Lower leg skin (tissue), 3 donors: ENCODE measurements around the gene ADARB2.

Source experiments
- CTCF ChIP-seq, 3 donors: fragments of 450-650 bp; IDR thresholded peaks; one replicate each; pipeline ENCODE4 v1.5.1; 2016; ENCODE audit warnings: antibody characterized with exemption in 3 of 3, mild to moderate bottlenecking in 3 of 3, moderate library complexity in 2 of 3
- POLR2A ChIP-seq, 2 donors: fragments of 450-650 bp; IDR thresholded peaks; one replicate each; pipeline ENCODE4 v1.6.1; 2016 to 2017; ENCODE audit warnings: antibody characterized with exemption in 2 of 2, mild to moderate bottlenecking in 1 of 2, moderate library complexity in 1 of 2

DNA sequence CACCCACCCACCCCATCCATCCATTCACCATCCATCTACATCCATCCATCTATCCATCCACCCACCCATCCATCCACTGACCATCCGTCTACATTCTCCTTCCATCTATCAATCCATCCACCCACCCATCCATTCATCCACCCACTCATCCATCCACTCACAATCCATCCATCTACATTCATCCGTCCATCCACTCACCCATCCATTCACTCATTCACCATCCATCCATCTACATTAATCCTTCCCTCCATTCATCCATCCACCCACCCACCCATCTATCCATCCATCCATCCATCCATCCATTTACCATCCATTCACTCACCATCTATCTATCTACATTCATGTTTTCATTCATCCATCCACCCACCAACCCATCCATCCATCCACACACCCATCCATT lies 292.5 kb downstream of the ADARB2 start:
- TF ChIP-seq CTCF (IDR thresholded peaks at IDR 0.05) = no peak
- TF ChIP-seq POLR2A (IDR thresholded peaks at IDR 0.05) = no peak
